Measurements from ENCODE around the gene WASL.

GRCh38 chr7:123769371-123769770, 20.6 kb upstream of the WASL start:
- TF ChIP-seq CTCF (IDR thresholded peaks at IDR 0.05; ENCODE audit: poor library complexity, severe bottlenecking) (no peak), POLR2AphosphoS5 (IDR thresholded peaks at IDR 0.05) (no peak), TAF1 (IDR thresholded peaks at IDR 0.05; ENCODE audit: low read depth) (no peak), REST (IDR thresholded peaks at IDR 0.05; ENCODE audit: borderline replicate concordance) (no peak), MXI1 (conservative IDR thresholded peaks at IDR 0.05; ENCODE audit: poor library complexity, severe bottlenecking) (no peak)

Measured in neural cell (in vitro differentiated cells).